Measurements from ENCODE around the gene NFS1.
"Not testable (repeated sequence)": the region's sequence is repeated elsewhere in the genome, so short reads cannot be mapped to it uniquely, and the experiment has no call there.

Gene NFS1

DNA sequence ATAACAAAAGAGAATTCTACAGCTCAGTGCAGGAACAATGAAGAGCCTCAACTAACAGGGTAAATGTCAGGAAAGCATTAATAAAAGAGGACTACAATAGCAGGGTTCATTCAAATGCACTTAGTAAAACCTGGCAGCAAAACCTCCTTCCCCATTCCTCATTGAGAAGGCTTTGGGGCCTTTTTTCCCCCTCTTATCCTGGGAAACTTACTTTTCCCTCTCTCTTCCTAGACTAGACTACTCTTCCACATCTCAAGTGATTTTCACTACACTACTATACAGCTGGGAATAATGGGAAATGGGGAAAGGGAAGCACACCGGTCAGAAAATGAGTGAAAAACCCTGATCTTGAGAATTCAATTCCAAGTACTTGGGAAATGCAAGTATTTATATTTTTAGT, 10.1 kb upstream of the NFS1 start:
- no peak for DNase-seq (ENCODE audit: low read depth in 2 of 2)

- DNase-seq (ENCODE audit: low read depth in 2 of 2) = no peak
These were observed 9.3 kb upstream of the NFS1 start for GRCh38 chr20:35708502-35708901.

DNA sequence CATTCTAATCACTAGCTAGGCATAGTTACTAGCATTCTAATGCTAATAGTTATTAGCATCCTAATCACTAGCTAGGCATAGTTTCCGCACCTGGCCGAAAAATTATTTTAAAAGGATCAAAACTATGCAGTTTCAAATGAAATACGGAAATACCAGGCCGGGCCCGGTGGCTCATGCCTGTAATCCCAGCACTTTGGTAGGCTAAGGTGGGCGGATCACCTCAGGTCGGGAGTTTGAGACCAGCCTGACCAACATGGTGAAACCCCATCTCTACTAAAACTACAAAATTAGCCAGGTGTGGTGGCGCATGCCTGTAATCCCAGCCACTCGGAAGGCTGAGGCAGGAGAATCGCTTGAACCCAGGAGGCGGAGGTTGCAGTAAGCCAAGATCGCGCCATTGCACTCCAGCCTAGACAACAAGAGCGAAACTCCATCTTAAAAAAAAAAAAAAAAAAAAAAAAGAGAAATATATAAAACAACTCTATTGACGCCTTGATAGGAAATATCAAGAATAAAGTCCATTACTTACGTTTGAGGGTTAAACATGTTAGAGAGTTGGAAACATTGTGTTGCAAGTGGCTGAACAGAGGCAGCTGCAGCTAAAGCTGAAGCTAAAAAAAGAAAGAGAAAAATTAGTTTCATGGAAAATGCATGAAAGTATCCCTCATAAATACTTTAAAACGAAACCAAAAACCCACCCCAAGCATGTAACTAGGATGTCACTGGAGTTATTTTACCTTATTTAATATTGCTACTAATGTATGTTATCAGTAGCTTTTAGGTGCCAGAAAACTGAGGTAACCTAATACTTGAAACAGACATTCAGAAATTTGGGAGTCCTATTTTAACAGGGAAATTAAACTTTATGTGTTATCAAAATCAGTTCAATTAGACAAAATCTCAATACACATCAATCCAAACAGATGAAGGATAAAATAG, 7.7 kb upstream of the NFS1 start:
- not testable (repeated sequence) for DNase-seq (ENCODE audit: low read depth in 2 of 2)

- DNase-seq (ENCODE audit: low read depth in 2 of 2) = not testable (repeated sequence)
These were observed 6.7 kb upstream of the NFS1 start for GRCh38 chr20:35705894-35706293.

DNA sequence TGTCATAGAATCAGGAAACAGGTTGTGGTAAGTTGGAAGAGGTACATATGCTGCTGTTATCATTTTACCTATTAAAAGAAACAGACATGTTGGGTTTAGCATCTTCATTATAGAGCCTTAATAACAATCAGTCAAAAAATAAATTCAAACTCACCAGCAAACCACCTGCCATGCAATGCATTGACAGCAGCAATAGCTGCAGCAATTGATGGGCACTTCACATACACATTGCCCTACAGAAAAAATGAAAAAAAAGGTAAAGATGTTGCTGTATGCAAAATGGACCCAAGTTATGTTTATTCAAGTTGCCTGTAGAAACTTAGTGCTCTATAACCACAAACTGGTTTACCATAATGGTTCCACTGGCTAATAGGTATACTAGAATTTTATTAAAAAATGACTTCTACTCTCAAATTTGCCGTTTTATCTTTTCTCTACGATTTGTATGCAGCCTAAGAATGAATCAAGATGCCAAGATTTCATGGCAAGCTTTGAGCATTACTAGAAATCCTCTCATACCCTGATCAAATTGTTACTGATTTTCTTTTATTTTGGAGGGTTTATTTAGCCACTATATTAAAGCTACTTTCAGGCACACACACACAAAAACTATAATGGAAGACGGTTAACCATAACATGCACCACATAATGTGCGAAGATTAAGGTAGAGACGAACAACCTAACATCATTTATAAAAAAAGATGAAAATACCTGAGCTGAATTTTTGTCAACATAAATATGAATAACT, 5.5 kb upstream of the NFS1 start:
- no peak for DNase-seq (ENCODE audit: low read depth in 2 of 2)

DNA sequence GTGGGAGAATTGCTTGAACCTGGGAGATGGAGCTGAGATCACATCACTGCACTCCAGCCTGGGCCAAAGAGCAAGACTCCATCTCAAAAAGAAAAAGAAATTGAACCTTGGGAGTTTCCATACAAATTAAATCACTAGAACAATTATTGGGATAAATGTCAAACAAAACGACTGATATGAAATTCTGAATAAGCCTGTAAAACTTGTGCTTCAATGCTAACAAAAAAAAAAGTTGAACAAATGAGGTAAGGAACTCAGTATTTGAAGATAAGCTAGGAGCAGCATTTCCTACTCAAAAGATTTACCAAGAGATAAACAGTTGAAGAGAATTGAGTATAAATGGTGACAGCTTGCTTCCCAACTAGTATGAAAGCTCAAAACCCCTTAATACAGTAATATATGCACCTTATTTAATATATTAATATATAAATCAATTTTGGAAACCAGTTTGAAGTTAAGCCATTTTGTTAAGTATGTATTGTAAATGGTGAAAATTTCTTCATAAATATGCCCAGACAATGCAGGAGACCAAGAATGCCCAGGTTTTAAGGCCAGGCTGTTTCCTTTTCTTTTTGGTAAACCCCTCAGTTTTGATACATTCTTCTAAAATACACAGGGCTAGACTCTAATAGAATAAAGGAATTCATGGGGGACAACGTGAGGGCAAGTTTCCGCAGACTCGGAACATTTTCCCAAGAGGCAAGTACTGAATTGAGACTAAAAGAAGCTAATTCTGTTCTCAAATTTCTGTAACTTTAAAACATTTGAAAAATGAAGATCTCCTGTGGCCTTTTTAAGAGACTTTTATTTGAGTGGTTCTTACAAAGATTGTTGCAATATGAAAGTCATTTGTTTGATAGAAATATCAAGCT, 3.9 kb upstream of the NFS1 start:
- DNase-seq (ENCODE audit: low read depth in 2 of 2) = no peak

DNA sequence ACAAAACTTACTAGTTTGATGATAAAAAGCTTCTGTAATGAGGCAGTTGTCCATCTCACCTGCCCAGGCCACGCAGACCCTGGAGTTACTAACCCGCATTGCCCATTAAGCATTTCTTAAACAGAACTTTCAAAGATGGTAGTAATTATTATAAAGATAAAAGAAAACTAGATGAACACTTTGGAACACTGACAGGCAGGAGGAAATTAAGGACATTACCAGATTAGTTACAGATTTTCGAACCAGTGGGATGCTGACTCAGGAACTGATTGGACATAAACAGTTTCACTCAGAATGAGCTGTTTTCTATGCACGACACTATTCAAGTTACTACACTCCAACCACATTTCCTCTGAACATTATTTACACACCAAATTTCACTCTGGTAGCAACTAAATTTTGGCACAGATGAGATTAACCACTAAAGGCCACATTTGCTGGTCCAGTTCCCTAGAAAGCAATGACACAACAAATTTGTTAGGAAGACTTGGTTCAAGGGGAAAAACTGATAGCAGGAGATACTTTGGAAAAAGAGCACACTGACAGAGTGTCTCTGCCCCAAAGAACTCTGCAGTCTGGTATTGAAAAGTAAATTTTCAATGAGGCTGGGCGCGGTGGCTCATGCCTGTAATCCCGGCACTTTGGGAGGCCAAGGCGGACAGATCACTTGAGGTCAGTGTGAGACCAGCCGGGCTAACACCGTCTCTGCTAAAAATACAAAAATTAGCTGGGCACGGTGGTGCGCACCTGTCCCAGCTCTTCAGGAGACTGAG, 3.1 kb upstream of the NFS1 start:
- no peak for DNase-seq (ENCODE audit: low read depth in 2 of 2)

DNA sequence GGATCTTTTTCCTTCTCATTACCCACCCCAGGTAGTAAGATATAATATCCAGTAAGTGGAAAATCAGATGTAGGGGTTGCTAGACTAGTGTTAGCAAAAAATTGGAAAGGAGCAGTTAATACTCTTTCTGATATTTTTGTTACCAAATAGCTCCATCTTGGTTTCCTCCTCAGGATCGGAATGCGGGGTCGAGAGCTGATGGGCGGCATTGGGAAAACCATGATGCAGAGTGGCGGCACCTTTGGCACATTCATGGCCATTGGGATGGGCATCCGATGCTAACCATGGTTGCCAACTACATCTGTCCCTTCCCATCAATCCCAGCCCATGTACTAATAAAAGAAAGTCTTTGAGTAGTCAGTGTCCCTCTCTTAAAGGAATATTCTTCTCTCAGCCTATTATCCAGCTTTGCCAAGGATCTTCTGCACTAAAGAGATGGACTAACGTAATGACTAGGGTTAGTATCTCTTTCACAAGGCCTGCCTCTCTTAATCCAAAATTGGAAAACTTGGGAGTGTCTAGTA, 1.5 kb upstream of the NFS1 start:
- DNase-seq (ENCODE audit: low read depth in 2 of 2) = no peak

DNA sequence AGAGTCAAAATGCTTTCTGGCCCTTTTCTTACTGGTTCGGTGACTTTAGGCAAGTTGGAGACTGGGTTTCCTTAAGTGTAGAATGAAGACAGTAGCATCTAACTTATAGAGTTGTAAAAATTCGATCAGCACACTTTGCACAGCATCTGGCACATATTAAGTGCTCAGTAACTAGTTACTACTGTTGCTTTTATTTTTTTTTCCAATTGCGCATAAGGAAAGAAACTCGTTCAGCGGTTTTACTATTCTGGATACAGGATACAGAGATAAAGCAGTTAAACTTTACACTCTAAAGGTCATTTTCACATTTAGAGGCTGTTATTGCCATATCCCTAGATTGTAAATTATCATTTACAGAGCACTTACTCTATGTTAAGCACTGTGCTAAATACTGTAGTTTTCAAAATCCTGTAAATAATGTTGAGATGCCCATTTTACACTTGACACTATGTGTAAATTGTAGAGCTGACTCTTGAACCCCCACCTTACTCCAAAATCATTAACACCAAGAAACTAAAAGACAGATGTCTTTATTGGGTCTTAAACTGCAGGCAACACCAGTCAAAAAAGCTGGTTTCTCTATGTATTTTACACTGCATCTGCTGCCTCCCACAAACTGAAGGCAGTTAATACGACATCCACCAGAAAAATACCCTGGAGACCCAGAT, 939 bp upstream of the NFS1 start:
- no peak for DNase-seq (ENCODE audit: low read depth in 2 of 2)

- no peak for DNase-seq (ENCODE audit: low read depth in 2 of 2)
These were observed 640 bp downstream of the NFS1 start for GRCh38 chr20:35698298-35699126.

GRCh38 chr20:35697696-35698297, 1.4 kb downstream of the NFS1 start:
- DNase-seq (ENCODE audit: low read depth in 2 of 2) = no peak

DNA sequence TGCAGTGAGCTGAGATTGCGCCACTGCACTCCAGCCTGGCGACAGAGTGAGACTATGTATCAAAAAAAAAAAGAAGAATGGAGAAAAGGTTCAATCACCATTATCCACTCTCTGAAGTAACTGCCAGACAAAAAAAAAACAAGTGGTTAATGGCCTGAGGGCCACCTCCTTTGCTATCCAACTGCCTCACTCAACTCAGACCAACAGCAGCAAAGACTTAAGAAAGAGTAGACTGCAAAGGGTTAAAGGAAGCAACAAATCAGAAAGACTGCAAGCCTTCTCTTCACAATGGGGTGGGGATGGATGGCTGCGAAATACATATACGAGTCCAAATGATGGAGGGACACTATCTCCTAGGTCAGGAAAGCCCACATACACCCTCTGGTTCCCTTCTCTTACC, 3.2 kb downstream of the NFS1 start:
- DNase-seq (ENCODE audit: low read depth in 2 of 2) = no peak

DNA sequence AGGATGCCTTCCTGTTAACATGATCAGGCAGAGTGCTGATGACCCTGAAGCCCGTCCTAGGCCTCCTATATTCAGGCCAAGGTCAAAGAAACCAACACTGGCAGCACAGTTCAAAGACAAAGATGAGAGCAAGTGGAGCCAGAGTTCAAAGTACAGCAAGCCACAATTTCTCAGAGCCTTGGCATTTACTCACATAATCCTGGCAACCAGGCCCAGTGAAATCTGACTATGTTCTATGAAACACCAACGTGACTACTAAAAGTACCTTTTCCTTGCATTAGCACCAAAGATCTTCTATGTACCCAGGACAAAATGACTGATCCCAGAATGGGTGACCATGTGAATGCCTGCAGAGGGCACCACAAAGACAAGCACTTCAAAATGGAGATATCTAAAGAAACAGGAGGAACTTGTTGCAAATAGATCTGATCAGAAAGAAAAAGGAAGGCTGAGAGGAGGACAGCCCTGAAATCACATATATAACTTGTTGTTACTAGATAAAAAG, 3.9 kb downstream of the NFS1 start:
- DNase-seq (ENCODE audit: low read depth in 2 of 2) = no peak

DNA sequence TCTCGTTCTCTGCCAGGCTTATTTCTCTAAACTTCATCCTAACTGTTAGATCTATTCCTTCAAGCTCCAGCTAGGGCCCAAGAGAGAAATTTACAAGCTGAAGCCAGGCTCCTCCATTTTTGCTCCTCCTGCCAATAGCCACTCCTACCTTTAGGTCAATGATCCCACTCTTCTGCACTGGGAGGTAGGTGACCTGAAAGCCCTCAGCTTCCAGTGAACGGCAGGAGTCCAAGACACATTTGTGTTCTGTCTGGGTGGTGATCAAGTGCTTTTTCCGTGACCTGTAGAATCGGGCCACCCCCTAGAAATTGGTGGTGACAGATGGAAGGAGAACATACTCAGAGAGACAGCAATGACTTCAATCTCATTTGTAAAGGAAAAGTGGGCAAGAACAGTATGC, 8.9 kb downstream of the NFS1 start:
- DNase-seq (ENCODE audit: low read depth in 2 of 2) = no peak

GRCh38 chr20:35686872-35687271, 12.3 kb downstream of the NFS1 start:
- DNase-seq (ENCODE audit: low read depth in 2 of 2) = not testable (repeated sequence)

DNA sequence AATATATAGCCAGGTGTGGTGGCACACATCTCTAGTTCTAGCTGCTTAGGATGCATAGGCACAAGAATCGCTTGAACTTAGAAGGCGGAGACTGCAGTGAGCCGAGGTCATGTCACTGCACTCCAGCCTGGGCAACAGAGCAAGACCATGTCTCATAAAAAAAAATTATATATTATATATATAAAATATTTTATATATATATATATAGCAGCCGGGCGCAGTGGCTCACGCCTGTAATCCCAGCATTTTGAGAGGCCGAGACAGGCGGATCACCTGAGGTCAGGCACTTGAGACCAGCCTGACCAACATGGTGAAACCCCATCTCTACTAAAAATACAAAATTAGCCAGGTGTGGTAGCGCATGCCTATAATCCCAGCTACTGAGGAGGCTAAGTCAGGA, 13.8 kb downstream of the NFS1 start:
- not testable (repeated sequence) for DNase-seq (ENCODE audit: low read depth in 2 of 2)

DNA sequence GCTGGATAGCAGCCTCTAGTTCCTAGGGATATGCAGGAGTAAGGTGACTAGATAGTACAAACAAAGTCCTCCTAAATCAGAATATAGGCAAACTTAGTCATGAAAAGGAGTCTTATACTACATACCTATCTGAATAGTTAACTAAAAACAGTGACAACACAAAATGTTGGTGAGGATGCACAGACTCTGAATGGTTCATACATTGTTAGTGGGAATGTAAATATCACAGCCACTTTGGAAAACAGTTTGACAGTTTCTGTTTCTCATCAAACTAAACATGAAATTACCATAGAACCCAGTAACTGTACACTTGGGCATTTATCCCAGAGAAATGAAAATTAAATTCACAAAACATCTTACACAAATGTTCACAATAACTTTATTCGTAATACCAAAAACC, 17.2 kb downstream of the NFS1 start:
- no peak for DNase-seq (ENCODE audit: low read depth in 2 of 2)

DNA sequence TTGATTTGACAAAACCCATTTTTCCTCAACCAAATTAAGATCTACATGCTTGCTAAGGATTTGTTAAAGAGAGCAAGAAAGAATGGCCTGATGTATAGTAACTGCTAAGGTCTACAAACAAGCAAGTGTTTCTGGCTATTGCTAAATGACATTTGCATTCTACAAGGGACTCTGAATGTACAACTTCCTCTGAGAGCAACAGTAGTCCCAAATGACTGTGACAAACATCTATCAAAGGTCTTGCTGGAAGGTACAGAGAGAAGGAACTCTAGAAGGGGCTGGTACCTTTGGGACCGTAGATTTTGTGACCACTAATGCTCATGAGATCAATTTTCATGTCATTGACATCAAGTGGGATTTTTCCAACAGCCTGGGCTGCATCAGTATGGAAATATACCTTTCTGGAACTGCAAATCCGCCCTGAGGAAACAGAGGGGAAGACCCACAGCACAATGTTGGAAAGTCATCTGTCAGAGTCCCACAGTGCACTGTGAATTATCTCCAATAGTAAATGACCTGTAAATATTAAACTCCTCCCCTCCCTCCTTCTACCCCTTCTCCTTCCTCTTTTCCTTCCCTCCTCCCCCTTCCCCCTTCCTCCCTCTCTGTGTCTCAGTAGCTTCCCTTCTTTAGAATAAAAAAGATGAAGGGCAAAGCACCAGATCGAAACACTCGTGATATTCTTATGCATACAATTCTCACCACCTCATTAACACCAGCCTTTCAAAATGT, 18.5 kb downstream of the NFS1 start:
- no peak for DNase-seq (ENCODE audit: low read depth in 2 of 2)

All from stimulated activated CD8-positive, alpha-beta memory T cell treated with anti-CD3 and anti-CD28 coated beads, Interleukin-7, amount 100 ng/mL, for 4 hours (primary cell).